Posterior cingulate gyrus (tissue), 11 donors: ENCODE data around the gene GK2.

ENCODE experiments used
- DNase-seq, 10 donors: peaks; one replicate each; pipeline versions ENCODE4 v3.0.0 to v3.0.0-alpha.2; 2020 to 2021; ENCODE audit warnings: mixed read lengths in 3 of 10
- intact Hi-C: fragments of 100-400 bp; cut with DNase I; formaldehyde crosslinking; loops from one replicate; pipeline ENCODE4 v1.15.1; 2023

GK2 gene

DNA sequence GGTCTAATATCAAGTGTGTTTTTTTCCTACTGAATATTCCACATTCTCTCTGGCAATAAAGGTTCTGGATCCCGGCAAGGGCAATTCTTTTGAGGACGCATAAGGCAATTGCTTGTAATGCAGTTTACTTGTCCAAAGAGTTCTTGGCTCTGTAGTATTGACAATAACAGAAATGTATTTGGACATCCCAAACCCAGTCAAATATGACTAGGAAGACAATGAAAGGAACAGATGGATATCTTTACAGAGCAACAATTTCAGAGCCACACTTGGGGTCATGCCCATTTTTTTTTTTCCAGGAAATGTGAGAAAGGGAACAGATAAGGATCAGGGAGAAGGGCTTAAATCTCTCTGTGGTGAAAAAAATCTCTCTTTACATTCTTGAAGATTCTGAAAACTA is 12.2 kb downstream of the GK2 start:
- no peak for DNase-seq

DNA sequence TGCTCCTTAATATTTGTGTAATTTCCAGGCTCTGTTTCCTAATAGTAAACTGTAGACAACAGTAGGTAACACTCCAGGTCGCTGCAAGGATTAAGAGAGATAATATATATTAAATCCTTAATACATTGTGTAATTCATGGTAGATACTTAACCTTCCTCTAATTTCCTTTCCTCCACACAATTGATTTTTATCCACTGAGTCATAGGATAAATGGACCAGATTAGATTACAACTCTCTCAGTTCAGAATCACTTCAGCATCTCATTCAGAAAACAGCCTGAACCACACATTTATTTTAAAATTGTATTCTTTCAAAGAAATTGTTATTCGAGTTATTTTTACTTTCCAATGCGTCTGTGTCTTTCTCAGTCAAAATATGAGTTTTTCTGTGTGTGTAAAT is 17.1 kb downstream of the GK2 start:
- DNase-seq: no peak
- intact Hi-C loops: no loop called here

More for the DNA sequence above, 12.2 kb downstream of the GK2 start:
- intact Hi-C loops: no loop called here

DNA sequence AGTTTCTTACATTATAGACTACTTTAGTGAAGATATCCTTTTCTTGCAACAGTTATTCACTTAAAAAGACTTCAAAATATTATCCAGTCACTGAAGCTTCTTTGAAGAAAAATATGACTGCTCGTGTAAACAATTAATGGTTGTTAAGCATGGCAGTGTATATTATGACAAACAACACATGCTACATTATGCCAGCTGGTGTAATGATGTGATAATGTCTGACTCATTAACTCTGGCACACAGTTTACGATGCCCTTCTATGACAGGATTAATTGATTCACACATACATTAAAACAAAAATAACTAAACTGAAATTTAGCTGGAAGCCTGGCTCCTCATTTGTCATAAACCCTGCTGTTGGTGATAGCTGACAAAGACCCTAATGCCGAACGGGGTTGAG is 22.4 kb downstream of the GK2 start:
- intact Hi-C loops: no loop called here
- no peak for DNase-seq

DNA sequence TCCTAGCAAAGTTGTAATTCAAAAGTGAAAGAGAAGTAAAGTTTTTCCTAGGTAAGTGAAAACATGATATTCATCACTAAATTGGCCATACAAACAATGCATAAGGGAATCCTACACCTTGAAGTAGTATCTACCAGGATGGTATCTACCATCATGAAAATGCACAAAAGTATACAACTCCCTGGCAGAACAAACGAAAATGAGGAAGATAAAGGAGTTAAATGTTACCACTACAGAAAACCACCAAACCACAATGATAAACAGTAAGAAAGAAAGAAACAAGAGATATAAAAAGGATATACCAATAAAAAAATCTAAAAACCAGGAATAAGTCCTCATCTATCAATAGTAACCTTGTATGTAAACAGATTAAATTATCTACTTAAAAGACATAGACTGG is 26.9 kb downstream of the GK2 start:
- intact Hi-C loops: no loop called here
- no peak for DNase-seq

DNA sequence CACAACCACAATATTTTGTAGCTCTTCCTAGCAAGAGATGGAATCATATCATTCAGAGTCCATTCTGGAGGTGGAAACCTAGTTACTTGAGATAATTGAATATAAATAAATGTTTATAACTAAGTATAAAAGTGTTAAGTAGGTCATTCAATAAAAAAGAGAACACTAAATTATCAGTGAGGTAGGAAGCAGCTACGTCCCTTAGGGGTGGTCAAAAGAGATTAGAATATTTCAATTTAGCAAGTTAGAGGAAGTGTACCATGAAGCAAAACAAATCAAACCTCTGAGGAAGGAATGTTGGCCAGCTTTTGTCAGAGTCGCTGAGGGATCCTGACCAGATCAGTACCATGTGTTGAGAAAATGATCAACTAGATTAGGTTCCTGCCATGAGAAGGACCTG is 38.0 kb downstream of the GK2 start:
- DNase-seq: no peak
- intact Hi-C loops: no loop called here

DNA sequence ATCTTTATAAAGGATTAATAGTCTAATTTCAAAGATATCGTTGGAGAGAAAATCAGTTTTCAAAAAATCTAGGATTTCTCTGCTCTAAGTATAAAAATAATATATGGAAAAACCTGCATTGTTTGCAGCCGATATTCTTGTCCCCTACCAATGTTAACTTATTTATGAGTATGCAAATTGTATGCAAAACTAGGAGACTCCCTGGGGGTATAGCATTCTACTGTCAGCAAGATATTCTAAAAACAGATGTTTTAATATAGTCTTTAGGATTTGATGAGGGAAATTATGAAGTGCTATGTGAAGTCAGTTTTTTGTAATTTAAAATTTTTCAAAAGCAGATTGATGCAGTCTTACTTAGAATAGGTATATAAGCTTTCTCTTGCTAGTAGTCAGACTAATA is 40.9 kb downstream of the GK2 start:
- intact Hi-C loops: no loop called here
- no peak for DNase-seq

DNA sequence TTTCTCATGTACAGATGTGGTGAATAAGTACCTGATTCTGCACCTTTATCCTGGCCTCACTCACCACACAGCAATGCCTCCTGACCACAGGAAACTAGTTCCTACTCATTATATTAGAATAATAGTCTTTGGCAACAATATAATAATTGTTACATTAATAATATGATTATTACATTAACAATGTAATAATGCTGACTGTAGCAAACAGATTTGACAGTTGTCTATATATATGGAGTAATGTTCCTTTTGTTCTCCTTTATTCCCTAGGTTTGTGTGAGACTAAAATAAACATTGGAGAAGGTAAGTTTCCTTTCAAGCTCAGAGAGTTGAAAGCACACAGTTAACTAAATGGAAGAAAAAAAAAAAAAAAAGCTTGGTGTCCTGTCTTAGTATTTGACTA is 41.6 kb downstream of the GK2 start:
- no peak for DNase-seq
- intact Hi-C loops: no loop called here

DNA sequence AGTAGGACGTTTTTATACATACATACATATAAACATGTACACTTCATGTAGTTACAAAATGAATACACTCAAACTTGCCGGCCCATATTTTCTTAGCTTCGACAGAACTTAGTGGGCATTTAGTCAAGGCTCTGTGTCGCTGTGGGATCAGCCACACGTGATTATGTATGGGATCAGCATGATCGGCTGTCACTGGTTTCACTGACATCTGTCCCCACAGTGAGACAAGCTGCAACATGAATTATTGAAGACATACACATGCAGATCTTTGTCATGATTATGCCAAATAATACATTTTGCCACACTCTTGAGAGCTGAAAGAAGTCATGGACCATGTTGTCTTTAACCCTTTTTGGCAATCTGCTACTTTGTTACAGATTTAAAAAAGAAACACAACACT is 44.0 kb downstream of the GK2 start:
- intact Hi-C loops: no loop called here
- DNase-seq: no peak

DNA sequence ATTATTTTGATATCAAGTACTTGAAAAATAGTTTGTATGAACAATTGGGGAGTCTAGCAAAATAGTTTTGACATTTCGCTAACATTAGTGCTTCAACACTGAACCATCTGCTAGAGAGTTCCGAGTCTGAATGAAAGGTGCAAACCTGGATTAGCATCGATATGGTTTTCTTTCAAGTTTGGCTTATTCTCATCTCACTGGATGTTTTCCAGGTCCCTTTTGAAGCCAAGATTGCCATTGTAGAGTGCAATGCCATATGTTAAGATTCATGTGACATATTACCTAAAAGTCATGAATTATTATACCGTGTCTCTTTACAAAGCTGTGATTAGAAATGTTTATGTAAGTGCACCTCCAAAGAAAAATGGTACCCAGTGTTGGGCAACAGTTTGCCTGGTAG is 45.4 kb downstream of the GK2 start:
- DNase-seq: no peak

DNA sequence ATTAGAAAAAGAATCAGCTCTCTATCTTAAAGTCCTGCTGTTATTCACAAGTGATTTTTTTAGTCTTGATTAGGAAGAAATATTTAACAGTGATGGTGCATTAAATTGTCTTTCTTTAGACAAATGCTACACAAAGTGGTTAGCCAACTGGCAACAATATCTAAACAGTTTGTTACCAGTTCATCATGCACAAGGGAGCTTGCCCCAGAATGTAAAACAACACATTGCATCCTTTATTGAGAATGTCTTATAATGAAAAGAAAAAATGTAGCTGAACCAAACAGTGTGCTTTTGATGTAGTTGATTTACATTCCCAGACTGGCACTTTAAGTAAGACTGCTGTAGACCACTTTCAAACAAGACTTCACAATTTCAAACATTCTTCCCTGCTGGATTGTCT is 48.0 kb downstream of the GK2 start:
- intact Hi-C loops: no loop called here
- no peak for DNase-seq

More for the DNA sequence above, 45.4 kb downstream of the GK2 start:
- intact Hi-C loops: no loop called here

DNA sequence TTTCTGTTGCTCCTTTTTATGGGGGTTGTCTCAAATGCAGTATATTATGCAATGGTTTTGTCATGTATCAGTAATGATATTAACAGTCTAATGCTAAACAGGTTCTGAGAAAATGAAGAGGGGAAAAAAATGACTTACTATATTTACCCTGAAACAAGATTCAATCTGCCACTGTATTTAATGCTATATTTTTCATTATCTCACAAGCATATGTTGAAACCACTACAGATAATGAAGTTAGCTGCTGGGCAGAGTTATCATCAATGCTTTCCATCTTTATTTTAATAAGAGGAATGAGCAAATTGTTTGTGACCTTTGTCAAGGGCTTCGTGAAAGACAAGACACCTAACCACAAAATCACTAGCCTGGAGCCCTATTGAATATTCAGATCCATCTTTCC is 49.6 kb downstream of the GK2 start:
- intact Hi-C loops: no loop called here
- no peak for DNase-seq

DNA sequence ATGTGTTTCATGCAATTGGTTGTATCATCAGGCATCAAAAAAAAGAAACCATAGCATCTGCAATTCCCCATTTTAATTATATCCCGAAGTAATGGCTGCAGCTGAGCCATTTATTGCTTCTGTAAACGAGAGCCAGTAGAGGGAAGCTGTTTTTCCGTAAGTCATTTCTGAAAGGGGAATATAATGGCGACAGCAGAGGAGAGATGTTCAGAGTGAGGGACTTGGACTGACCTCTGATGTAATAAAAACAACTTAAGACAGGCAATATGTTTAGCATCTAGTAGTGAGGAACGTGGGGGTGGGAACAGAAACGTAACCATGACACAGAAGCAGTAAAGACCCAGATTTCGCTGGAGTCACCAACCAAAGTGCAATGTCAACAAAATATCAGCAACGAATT is 50.7 kb downstream of the GK2 start:
- intact Hi-C loops: no loop called here
- DNase-seq: no peak
